ENCODE data around the gene PLOD3.

The PLOD3 gene

DNA sequence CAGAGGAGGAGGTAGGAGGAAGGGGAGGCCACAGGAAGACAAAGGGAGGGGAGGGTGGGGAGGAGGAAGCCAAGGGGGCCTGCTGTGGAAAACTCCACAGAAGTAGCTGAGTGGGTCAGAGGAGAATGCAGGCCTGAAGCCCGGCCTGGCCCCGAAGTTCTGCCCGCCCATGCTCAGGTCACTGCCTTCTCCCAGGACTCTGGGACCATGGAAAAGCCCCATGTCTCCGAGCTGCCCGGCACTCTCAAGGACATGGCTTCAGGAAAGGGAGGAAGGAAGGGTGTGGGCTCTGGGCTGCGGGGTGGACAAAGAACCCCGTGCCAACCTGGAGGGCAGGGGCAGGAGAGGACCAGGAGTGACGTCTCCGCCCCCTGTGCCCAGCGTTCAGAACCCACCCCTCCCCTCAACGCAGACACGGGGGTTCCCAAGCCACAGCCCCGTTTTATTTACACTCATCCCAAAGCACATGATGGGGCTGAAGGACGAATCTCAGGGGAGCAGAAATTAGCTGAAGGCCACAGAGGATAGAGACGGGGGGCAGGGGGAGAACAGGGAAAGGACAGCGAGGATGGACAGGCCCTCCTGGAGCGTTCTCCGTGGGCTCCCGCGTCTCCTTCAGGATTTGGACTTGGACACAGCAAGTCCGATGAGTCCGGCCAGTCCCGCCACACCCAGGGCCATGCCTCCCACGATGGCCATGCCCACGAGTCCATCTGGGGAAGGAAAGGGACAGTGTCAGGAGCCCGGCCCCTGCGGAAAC is 22.0 kb upstream of the PLOD3 start:
- DNase-seq = no peak

DNA sequence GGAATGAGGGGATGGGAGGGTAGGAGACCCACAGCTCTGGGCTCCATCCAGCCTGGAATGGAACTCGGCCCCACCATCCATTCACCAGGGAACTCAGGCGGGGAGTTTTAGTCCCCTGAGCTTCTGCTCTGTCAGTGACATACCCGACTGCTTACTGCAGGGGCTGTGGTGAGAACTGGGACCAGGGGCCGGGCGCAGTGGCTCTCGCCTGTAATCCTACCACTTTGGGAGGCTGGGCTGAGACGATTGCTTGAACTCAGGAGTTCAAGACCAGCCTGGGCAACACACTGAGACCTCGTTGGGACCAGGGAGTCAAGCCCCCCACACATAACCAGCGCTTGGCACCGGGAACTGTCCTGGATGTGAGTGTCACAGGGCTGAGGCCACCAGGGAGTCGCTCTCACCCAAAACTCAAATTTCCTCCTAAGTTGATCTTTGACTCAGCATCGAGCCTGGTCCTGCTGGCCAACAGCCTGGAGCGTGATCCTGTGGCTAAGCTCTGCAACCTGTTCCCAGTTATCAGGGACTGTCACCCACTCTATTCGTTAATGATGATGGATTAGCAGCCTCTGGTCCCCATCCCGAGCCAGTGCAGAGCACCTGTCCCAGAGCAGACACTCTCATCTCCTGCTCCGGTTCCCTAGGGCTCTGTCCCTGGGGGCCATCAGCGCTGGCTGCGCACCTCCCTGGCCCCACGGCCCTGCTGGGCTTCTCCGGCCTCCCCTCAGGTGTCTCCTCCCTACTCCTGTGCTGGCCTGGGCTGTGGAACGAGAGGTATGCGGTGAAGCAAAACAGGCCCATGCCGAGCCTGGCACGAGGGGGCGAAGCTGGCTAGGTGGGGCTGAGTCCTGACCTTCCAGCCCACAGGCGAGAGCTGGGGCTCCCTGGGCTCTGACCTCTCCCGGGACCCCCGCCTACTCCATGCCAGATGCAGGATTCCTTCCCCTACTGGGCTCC is 21.1 kb upstream of the PLOD3 start:
- no peak for DNase-seq

DNA sequence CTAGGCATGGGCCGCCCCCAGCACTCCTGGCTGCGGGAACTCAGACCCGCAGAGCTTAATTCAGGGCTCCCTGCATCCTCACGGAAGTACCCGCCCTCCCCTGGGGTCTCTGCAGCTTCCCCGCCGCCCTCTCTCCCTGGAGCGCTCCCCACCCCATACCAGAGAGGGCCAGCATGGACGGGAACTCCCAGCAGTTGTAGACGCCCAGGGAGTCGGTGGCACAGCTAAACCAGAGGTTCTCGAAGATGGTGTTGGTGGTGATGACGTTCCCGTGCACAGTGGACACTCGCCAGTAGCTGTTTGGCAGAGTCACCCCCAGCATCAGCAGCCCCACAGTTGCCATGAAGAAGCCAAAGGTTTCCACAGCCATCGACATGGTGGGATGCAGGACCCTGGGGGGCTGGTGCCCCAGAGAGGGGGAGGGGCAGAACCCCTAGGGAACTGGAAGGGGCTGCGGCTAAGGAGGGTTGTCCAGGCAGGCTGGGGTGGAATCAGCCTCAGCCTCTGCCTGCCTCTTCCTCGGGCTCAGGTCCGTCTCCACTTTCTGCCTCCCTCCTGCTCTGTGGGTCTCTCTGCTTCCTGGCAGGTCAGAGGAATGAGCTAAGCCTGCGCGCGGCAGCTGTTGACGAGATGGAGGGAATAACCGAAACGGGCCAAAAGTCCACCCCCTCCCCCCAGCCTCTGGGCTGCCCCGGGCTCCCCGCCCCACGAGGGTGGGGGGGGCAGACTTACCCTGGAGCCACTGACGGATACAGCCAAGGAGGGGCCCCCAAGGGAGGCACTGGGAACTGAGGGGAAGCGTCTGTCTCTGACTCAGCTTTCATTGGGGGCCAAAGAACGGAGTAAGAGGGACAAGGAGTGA is 20.1 kb upstream of the PLOD3 start, which contains the start of gene CLDN15:
Gene CLDN15, minus strand, starts transcription at position 597 of the 862 bp plus-strand sequence. Its CDS starts 221 bp downstream, at position 376.
- no peak for DNase-seq

DNA sequence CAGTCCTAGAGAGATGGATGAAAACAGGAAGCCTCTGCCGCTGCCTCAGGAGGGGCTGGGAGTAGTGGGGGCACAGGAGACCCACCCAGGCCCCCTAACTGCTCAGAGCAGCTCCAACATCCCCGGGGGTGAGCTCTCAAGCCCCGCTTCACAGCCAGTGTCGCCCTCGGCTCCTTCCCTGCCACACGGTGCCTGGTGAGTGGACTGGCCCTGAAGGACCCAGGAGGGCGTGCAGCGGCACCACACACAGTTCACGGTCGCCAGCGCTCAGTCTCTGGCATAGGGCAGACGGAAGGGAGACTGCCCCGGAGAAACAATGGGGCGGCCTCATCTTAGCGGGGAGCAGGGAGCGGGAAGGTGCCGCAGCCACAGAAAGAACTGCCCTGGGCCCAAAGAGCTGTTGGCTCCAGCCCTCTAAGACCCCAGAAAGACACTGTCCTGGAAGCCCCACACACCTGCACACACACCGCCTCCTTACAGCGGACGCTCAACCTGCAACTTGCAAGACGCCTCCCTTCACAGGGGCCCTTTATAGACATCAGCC is 19.0 kb upstream of the PLOD3 start:
- no peak for DNase-seq

DNA sequence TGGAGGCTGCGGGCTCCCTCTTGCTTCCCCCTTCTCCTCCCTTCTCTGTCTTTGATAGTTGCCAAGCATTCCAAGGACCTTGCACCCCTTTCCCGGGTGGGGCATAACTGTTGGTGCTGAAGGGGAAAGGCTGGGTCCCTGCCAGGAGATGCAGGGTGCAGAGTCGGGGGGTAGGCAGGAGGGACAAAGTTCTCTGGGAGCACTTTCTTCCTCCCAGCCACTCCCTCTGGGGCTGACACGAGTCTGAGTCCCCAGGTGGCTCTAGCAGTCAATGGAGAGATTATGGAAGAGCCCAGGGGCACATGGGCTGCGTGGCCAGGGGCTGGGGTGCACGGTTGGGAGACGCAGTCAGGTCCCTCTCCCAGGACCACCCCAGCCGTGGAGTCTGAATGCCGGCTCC is 18.1 kb upstream of the PLOD3 start:
- no peak for DNase-seq

DNA sequence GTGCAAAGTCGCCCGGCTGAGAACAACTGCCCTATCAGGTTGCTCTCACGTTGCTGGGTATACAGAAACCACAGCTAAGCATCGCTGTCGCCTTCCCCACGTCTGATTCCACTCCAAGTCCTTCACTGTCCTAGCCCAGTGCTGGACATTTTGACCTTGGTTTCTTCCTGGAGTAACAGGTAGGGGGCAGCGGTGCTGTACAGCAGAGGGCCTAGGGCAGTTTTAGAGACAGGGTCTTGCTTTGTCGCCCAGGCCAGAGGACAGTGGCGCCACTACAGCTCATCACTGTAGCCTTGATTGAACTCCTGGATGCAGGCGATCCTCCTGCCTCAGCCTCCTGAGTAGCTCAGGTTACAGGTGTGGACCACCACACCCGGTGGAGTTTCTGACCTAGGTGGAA is 17.7 kb upstream of the PLOD3 start:
- peak; percentile 53 for DNase-seq

DNA sequence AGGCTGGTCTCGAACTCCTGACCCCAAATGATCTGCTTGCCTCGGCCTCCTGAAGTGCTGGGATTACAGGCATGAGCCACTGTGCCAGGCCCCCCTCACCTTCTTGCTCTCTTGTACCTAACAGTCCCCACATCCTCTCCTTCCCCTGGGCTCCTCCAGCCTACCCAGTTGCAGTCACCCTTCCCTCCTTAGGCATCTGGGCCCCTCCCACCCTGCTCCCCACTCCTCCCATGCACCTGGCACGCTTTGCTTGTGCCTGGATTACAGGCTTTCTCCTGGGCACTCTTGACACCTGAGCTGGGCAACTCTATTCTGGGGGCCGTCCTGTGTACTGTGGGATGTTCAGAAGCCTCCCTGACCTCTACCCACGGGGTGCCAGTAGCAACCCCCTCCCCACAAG is 17.3 kb upstream of the PLOD3 start:
- DNase-seq = peak; percentile 43

DNA sequence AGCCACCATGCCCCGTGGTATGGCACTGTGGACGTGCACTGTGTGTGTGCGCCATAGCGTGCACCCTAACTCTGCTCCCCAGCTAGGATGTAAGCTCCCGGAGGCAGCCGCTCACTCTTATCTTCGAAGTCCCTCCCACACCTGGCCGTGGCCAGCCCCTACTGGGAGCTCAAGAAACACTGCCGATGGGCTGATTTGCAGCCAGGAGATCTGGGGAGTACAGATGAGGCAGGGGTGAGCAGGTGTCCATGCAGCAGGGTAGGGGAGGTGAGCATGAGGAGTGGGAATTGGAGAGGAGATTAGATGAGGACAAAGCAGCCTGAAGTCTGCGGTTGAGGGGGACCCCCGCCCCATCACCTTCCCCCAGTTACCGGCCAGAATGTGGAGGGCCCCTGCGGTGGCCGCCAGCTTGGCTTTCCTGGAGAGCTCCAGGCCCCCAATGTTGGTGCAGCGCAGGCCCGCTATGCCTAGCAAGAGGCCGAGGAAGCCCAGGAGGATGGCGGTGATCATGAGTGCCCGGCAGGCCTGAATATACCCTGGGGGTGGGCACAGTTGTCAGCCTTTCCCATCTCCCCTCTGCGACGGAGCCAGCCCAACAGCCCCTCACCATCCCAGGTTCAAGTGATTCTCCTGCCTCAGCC is 16.6 kb upstream of the PLOD3 start:
- DNase-seq = no peak

DNA sequence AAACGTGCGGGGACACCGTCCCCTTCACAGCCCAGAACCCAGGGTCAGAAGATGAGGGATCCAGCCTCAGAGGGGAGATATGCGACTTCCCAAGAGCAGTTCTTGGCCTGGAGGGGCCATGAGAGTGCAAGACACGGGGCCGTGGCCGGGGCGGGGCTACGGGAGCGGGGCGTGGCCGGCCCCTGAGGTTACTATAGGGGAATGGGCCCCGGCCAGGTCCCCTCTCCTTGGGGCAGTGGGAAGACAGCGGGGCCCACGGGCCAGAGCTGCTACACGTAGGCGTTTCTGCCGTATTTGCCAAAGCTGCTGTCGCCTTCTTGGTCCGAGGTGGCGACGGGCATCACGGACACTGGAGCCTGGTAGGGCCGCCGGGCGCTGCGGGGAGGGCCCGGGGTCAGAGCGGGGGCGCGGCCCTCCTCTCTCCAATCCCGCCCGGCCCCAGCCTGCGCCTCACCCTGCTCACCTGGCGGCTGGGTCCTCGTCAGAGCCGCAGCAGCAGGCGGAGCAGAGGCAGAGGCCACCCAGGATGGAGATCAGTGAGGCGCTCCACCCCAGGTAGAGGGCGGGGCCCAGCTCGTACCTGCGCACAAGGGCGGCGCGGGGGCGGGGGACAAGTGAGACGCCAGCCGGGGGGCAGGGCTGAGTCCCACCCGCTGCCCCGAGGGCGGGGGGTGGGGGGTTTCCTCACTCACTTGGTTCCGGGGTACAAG is 14.9 kb upstream of the PLOD3 start:
- DNase-seq = peak; percentile 98

DNA sequence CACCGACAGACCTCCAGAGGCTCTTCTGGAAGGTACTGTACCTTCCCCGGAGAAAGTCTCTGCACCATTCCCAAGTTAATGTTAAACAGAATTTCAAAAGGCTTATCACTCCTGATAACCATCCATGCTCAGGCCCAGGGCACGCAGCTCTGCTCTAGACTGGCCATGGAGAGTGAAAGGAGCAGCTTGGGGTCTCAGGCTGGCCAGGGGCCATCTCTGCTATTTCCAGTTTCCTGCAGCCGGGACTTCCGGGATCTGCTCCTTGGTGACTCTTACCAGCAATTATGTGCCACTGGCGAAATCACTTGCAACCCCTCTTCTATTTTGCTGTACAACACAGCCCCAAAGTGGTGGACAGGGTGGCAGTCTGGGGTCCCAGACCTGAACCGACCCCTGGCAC is 14.3 kb upstream of the PLOD3 start:
- DNase-seq = peak; percentile 63

DNA sequence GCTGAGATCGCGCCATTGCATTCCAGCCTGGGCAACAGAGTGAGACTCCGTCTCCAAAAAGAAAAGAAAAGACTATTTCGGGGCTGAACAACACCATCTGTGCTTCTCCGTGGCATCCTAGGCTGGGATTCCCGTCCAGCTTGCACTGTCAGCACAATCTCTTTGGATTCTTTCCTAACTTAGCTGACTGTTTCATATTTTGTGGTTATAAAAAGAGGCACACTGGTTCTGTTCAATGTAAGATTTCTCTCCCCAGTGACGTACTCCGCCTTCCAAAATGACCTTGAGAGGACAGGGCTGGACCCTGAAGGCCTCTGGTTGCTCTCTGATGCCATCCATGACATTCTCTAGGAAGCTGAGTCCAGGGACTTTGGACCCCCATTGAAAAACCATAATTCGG is 9.3 kb upstream of the PLOD3 start:
- no peak for DNase-seq

DNA sequence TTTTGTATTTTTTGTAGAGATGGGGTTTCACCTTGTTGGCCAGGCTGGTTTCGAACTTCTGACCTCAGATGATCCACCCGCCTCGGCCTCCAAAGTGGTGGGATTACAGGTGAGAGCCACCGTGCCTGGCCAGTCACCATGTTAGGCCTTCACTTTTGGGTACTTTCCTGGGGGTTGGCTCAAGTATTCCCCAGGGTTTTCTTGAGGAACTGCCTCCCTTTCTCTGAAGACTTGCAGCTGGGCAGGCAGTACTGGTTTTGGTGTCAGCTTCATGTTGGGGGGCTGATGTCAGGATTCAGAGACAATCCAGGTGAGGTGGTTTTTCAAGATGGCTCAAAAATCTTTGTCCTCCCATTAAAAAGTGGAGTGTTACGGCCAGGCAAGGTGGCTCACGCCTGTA is 8.3 kb upstream of the PLOD3 start:
- DNase-seq = no peak

DNA sequence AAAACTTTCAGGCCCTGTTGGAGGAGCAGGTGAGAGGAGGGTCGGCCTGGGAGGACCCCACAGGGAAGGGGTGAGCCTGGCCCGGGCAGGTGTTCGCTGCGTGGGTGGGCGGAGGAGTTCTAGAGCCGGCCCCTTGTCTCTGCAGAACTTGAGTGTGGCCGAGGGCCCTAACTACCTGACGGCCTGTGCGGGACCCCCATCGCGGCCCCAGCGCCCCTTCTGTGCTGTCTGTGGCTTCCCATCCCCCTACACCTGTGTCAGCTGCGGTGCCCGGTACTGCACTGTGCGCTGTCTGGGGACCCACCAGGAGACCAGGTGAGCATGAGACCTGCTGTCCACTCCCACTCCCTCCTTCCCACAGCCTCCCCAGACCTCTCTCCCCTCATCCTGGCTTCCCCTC is 6.1 kb upstream of the PLOD3 start:
- DNase-seq = no peak

DNA sequence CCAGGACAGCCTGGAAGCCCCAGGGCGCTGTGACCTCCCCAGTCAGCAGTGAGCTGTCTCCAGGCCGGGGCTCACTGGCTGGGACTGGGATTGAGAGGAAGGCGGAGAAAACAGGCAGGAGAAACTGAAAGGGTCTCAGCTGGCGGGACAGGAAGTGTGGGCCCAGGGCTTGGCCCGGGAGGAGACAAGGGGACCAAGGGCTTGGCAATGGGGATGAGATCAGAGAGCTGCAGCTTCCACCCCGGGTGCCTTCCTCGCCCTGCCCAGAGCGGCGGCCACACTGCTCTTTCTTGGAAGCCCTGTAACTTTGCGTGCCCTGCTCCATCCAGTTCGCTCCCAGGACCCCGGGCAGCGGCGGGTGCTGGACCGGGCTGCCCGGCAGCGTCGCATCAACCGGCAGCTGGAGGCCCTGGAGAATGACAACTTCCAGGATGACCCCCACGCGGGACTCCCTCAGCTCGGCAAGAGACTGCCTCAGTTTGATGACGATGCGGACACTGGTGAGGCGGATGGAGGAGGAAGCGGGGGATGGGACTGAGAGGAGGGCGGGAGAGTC is 5.0 kb upstream of the PLOD3 start:
- no peak for DNase-seq

DNA sequence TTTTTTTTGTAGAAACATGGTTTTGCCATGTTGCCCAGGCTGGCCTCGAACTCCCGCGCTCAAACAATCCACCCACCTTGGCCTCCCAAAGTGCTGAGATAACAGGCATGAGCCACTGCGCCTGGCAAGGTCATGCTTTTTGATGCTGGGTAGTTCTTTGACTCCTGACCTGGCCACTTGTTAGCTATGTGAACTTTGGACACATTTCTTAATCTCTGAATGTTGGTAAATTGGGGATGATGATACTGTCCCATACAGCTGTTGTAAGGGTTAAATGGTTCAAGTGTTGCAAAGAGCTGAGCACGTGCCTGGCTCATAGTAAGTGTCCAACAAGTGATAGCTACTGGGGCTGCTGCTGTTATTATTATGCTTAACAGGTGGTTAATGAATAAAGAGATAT is 2.9 kb upstream of the PLOD3 start:
- no peak for DNase-seq

DNA sequence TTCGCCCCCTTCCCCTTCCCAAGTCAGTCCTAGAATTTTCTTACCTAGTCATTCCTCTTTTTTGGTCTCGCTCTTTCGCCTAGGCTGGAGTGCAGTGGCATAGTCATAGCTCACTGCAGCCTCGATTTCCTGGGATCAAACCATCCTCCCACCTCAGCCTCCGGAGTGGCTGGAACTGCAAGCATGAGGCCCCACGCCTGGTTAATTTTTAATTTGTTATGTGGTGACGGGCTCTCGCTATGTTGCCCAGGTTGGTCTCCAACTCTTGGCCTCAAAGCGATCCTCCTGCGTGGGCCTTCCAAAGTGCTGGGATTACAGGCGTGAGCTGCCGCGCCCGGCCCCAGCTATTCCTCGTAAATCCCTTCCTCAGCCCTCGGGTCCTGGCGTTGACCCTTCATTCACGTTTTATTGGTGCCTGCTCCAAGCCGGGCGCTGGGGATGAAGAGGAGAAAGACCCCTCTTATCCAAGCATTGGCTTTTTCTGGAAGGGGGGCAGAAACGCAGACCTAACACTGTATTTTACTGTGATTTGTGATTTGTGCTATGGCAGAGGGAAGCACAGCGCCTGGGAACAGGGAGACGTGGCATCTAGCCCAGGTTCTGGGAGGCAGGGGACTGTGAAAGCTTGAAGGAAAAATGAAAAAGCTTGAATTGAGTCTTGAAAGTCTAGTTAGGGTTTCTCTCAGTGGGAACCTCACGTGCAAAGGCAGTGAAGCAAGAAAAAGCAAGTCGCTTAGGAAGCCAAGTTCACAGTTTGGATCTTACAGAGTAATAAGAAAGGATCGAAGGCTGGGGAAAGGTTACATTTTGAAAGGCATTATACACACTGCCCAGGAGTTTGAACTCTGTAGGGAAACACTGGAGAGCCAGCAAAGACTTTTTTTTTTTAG is 1.1 kb upstream of the PLOD3 start:
- DNase-seq = peak; percentile 91

DNA sequence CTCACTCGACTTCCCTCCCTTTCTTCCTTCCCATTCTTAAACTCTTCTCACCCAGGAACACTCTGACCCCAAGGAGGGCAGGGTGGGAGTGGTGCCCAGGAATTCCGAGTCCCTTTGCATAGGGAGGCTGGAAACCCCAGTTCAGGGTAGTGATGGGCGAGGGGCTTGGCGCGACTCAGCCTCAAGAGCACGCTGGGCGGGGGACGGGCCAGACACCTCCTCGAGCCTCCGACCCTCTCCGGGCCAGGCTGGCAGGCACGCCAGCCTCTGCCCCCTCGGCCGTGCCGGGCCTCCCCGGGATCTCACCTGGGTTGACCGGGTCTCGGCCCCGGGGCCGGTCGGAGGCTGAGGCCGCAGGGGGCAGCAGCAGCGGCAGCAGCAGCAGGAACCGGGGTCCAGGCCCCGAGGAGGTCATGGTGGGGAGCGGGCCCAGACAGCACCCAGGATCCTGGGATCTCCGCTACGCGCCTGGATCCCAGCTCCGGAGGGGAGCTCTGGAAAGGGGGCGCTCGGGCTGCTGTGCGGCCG is 457 bp downstream of the PLOD3 start:
- peak; percentile 68 for DNase-seq

DNA sequence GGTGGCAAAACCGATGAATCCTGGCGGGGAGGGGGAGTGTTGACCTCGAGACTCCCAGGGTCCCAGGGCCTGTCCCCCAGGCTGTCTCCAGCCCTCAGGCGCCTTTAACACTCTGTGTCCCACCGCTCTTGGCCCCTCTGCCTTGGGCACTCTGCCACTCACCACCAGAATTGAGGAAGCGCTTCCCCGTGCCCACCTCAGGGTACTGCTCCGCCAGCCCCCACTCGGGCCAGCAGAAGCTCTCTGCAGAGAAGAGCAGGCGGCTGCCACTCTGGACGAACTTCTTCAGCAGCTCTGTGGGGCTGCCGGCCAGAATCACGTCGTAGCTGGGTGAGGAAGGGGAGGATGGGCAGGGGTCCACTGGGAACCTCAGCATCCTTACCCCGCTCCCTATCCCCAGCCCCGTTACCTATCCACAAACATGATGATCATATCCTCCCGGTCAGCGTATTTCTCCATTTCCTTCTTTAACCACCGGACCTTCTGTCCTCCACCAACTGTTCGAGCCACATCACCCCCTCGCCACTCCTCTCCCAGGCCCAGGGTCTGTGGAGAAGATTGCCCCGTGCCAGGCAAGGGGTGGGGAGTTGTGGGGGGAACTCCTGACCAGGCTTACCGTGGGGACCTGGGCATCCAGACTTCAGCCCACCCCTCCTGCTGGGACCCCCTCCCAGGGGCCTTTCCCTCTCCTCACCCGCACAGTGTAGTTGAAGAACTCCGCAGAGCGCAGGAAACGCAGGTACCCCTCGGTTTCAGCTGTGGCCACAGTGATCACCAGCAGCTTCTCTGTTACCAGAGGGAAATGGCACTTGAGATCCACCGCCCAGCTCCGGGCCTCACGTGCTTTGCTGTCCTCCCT is 1.2 kb downstream of the PLOD3 start:
- peak; percentile 69 for DNase-seq

DNA sequence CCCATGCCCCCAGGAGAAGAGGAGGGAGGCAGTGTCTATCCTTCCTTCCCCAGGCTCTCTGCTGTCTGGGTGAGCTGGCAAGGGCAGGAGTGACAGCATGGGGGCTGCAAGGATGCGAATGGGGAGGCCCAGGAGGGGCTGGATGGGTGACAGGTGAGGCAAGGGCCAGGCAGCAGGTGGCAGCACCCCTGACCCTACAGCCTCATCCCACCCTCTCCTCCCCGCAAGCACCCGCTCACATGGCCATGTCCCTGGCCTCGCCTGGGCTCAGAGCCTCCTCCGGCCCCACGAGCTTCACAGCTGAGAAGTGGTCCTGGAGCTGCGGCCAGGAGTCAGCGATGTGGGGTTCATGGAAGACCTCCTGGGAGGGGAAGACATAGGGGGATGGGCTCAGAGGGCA is 5.4 kb downstream of the PLOD3 start:
- no peak for DNase-seq

Measured in DMS53 (cell line).